GM11168 (cell line): ENCODE results near the gene AKNA.

Experiments used
- in situ Hi-C: fragments of 300-500 bp; cut with MboI; formaldehyde crosslinking; loops from one replicate; pipeline ENCODE4 v1.12.0; 2022; ENCODE audit warnings: low sequenced_read_pairs; ENCODE audit not compliant: unreplicated experiment

Gene AKNA

GRCh38 chr9:114383521-114384231 lies 4.1 kb downstream of the AKNA start:
- in situ Hi-C loops, result no loop called here

- in situ Hi-C loops, result no loop called here
These were observed 4.9 kb downstream of the AKNA start for GRCh38 chr9:114382699-114383520.

- in situ Hi-C loops, result no loop called here
These were observed 8.9 kb downstream of the AKNA start for GRCh38 chr9:114378883-114379282.

GRCh38 chr9:114378016-114378415 lies 9.8 kb downstream of the AKNA start:
- in situ Hi-C loops, result no loop called here

GRCh38 chr9:114376586-114377445 lies 11.0 kb downstream of the AKNA start:
- in situ Hi-C loops, result no loop called here

- in situ Hi-C loops, result no loop called here
These were observed 12.2 kb downstream of the AKNA start for GRCh38 chr9:114375386-114376175.

- in situ Hi-C loops, result no loop called here
These were observed 12.8 kb downstream of the AKNA start for GRCh38 chr9:114374936-114375335.

GRCh38 chr9:114373960-114374730 lies 13.6 kb downstream of the AKNA start:
- in situ Hi-C loops, result no loop called here

GRCh38 chr9:114372921-114373448 lies 14.8 kb downstream of the AKNA start:
- in situ Hi-C loops, result no loop called here

- in situ Hi-C loops, result no loop called here
These were observed 15.5 kb downstream of the AKNA start for GRCh38 chr9:114371973-114372917.

GRCh38 chr9:114371343-114371944 lies 16.3 kb downstream of the AKNA start:
- in situ Hi-C loops, result no loop called here

- in situ Hi-C loops, result no loop called here
These were observed 16.8 kb downstream of the AKNA start for GRCh38 chr9:114370968-114371320.

GRCh38 chr9:114370251-114370967 lies 17.4 kb downstream of the AKNA start:
- in situ Hi-C loops, result no loop called here

GRCh38 chr9:114369216-114370130 lies 18.3 kb downstream of the AKNA start:
- in situ Hi-C loops, result no loop called here

GRCh38 chr9:114367772-114368569 lies 19.8 kb downstream of the AKNA start:
- in situ Hi-C loops, result no loop called here
